ENCODE results near the gene CRAMP1.

DNA sequence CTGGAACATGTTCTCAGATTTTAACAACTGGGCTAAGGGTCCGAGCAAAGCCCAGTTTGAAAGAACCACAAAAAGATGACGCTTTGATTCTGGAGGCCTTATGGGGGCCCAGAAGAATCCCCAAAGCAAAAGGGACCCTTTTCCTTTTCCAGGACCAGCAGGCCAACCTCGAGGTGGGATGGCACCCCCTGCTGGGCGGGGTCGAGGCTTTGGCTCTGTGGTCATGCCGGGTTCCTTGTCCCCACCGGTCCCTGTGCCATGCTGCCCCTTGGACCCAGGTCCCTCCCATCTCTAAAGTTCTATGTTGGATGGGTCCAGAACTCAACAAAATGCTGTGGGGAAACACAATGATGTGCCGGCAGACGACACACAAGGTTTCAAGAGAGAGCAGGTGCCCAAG is 47.8 kb upstream of the CRAMP1 start:
- TF ChIP-seq EZH2phosphoT487 (IDR thresholded peaks at IDR 0.05; ENCODE audit: insufficient read depth, low read depth) (no peak), EZH2 (IDR thresholded peaks at IDR 0.05; ENCODE audit: insufficient read depth, poor library complexity, severe bottlenecking) (no peak)

All from GM23248 (cell line).